H1 (cell line): ENCODE results near the gene KIAA1755. TPM values are rescaled to one million over a fixed set of nuclear protein-coding genes. Genes with fewer than 3 reads are reported as not detected.

Experiments
- CTCF ChIA-PET: fragments of 300-600 bp; sonication (Branson Sonifier 250); formaldehyde crosslinking; loops from one replicate; lab custom pipeline; 2021; ENCODE audit not compliant: partially characterized antibody; lab: Charles Lee
- POLR2A ChIA-PET: fragments of 300-600 bp; sonication (Branson Sonifier 250); formaldehyde crosslinking; loops from one replicate; lab custom pipeline; 2021; ENCODE audit warnings: inconsistent platforms; ENCODE audit not compliant: partially characterized antibody; lab: Charles Lee
- DNase-seq, 2 experiments: peaks; one replicate each; pipeline versions ENCODE4 v3.0.0 to v3.0.0-alpha.2; 2010 to 2022; ENCODE audit warnings: low spot score in 2 of 2, low read depth in 1 of 2, mixed read lengths in 1 of 2
- FAIRE-seq: peaks from 2 replicates; lab custom pipeline; 2011; peaks lifted over from hg19 to GRCh38; lab: Jason Lieb, UNC
- H2AFZ ChIP-seq: 2 replicates; pipeline ENCODE4 v1.8.1; 2012; ENCODE audit warnings: low read length, inconsistent platforms
- H2AK5ac ChIP-seq: 2 replicates; pipeline ENCODE4 v1.6.1; 2013; ENCODE audit warnings: low read depth, low read length
- H2BK120ac ChIP-seq: replicated peaks from 2 replicates; pipeline ENCODE3; 2013; ENCODE audit warnings: low read depth, low read length, inconsistent platforms
- H2BK12ac ChIP-seq: 2 replicates; pipeline ENCODE4 v1.6.1; 2013; ENCODE audit warnings: low read depth, low read length
- H2BK15ac ChIP-seq: 2 replicates; pipeline ENCODE4 v1.6.1; 2013; ENCODE audit warnings: low read length
- H2BK20ac ChIP-seq: 2 replicates; pipeline ENCODE4 v1.6.1; 2013; ENCODE audit warnings: low read length
- H2BK5ac ChIP-seq: 2 replicates; pipeline ENCODE4 v1.6.1; 2013; ENCODE audit warnings: low read depth, low read length
- H3K14ac ChIP-seq: 2 replicates; pipeline ENCODE4 v1.6.1; 2013; ENCODE audit warnings: inconsistent platforms; ENCODE audit not compliant: insufficient read length
- H3K18ac ChIP-seq: 2 replicates; pipeline ENCODE4 v1.6.1; 2013; ENCODE audit warnings: low read length; ENCODE audit errors: extremely low read depth
- H3K23ac ChIP-seq: 2 replicates; pipeline ENCODE4 v1.6.1; 2013; ENCODE audit warnings: inconsistent platforms; ENCODE audit not compliant: insufficient read length
- H3K23me2 ChIP-seq: 2 replicates; pipeline ENCODE4 v1.6.1; 2013; ENCODE audit warnings: low read depth, low read length
- H3K27ac ChIP-seq: 2 replicates; pipeline ENCODE4 v1.6.1; 2011; ENCODE audit warnings: low read depth, low read length, inconsistent platforms
- H3K27me3 ChIP-seq, 4 experiments: replicated peaks in 1 of 4; 1 replicate in 1 of 4; 2 replicates in 3 of 4; pipeline versions ENCODE4 v1.6.1 to v1.8.1; 2011 to 2013; ENCODE audit warnings: low read length in 3 of 4, mild to moderate bottlenecking in 3 of 4, inconsistent platforms in 2 of 4, mixed read lengths in 2 of 4, moderate library complexity in 1 of 4; ENCODE audit not compliant: control insufficient read depth in 3 of 4, insufficient read depth in 3 of 4; ENCODE audit errors: extremely low read depth in 1 of 4
- H3K36me3 ChIP-seq, 4 experiments: 2 replicates each; pipeline versions ENCODE4 v1.6.1 to v1.8.1; 2011 to 2013; ENCODE audit warnings: mild to moderate bottlenecking in 4 of 4, low read length in 3 of 4, moderate library complexity in 2 of 4, control low read depth in 1 of 4, inconsistent platforms in 1 of 4; ENCODE audit not compliant: insufficient read depth in 4 of 4, control insufficient read depth in 2 of 4
- H3K4ac ChIP-seq: replicated peaks from 2 replicates; pipeline ENCODE3; 2013; ENCODE audit warnings: low read length, low read depth, mixed read lengths, inconsistent platforms; ENCODE audit not compliant: insufficient read length
- H3K4me1 ChIP-seq, 4 experiments: replicated peaks in 1 of 4; 1 replicate in 1 of 4; 2 replicates in 3 of 4; pipeline versions ENCODE4 v1.6.1 to v1.8.1; 2011 to 2013; ENCODE audit warnings: low read length in 3 of 4, inconsistent platforms in 2 of 4, mixed read lengths in 1 of 4; ENCODE audit not compliant: insufficient read depth in 4 of 4, control insufficient read depth in 3 of 4
- H3K4me2 ChIP-seq, 2 experiments: 2 replicates each; pipeline versions ENCODE4 v1.6.1 to v1.8.1; 2011 to 2013; ENCODE audit warnings: low read depth in 2 of 2, low read length in 2 of 2, control low read depth in 1 of 2, inconsistent platforms in 1 of 2, mild to moderate bottlenecking in 1 of 2; ENCODE audit not compliant: insufficient read depth in 1 of 2
- H3K4me3 ChIP-seq, 4 experiments: fragments of 200-600, 300-600 bp in 1 of 4; sonication (generic), shearing (Covaris generic), sonication (Bioruptor Twin) in 1 of 4; 2 replicates each; pipeline versions ENCODE4 v1.5.1 to v1.8.1; 2011 to 2016; ENCODE audit warnings: low read length in 4 of 4, low read depth in 3 of 4, control low read depth in 2 of 4, inconsistent platforms in 2 of 4, mild to moderate bottlenecking in 2 of 4, mixed read lengths in 1 of 4, moderate library complexity in 1 of 4; ENCODE audit not compliant: insufficient read depth in 2 of 4; ENCODE audit errors: extremely low read depth in 1 of 4
- H3K56ac ChIP-seq: replicated peaks from 2 replicates; pipeline ENCODE3; 2013; ENCODE audit warnings: low read depth, mild to moderate bottlenecking, mixed read lengths, low read length, inconsistent platforms; ENCODE audit not compliant: insufficient read length
- H3K79me1 ChIP-seq: 2 replicates; pipeline ENCODE4 v1.6.1; 2013; ENCODE audit warnings: low read depth, low read length, control low read depth
- H3K79me2 ChIP-seq, 2 experiments: 2 replicates each; pipeline versions ENCODE4 v1.6.1 to v1.8.1; 2012 to 2013; ENCODE audit warnings: low read length in 2 of 2, mild to moderate bottlenecking in 2 of 2, inconsistent platforms in 1 of 2; ENCODE audit not compliant: insufficient read depth in 2 of 2, control insufficient read depth in 1 of 2
- H3K9ac ChIP-seq, 4 experiments: replicated peaks in 1 of 4; 1 replicate in 1 of 4; 2 replicates in 3 of 4; pipeline versions ENCODE4 v1.6.1 to v1.8.1; 2011 to 2013; ENCODE audit warnings: low read depth in 3 of 4, low read length in 3 of 4, control low read depth in 2 of 4, mild to moderate bottlenecking in 2 of 4, moderate library complexity in 2 of 4, inconsistent platforms in 1 of 4; ENCODE audit errors: extremely low read depth in 1 of 4
- H3K9me3 ChIP-seq, 2 experiments: 2 replicates each; pipeline versions ENCODE4 v1.6.1 to v1.8.1; 2012 to 2013; ENCODE audit warnings: mild to moderate bottlenecking in 2 of 2, moderate library complexity in 2 of 2, control low read depth in 1 of 2, inconsistent platforms in 1 of 2, low read depth in 1 of 2, low read length in 1 of 2, mixed read lengths in 1 of 2; ENCODE audit not compliant: insufficient read depth in 2 of 2
- H4K20me1 ChIP-seq, 2 experiments: replicated peaks in 1 of 2; 2 replicates each; pipeline versions ENCODE3 to v1.8.1; 2011 to 2013; ENCODE audit warnings: inconsistent platforms in 2 of 2, low read length in 2 of 2, mild to moderate bottlenecking in 1 of 2; ENCODE audit not compliant: insufficient read depth in 2 of 2, control insufficient read depth in 1 of 2
- H4K5ac ChIP-seq: 2 replicates; pipeline ENCODE4 v1.6.1; 2013; ENCODE audit warnings: low read length, low read depth, mixed read lengths, inconsistent platforms; ENCODE audit not compliant: insufficient read length
- H4K8ac ChIP-seq: 2 replicates; pipeline ENCODE4 v1.8.0; 2013; ENCODE audit warnings: mild to moderate bottlenecking, moderate library complexity, low read length, inconsistent platforms; ENCODE audit not compliant: insufficient read depth; ENCODE audit errors: extremely low read depth
- H4K91ac ChIP-seq: replicated peaks from 2 replicates; pipeline ENCODE3; 2013; ENCODE audit warnings: low read length, mixed read lengths, inconsistent platforms; ENCODE audit not compliant: insufficient read length
- ATF3 ChIP-seq: IDR thresholded peaks from 2 replicates; pipeline ENCODE4 v1.6.1; 2011; ENCODE audit warnings: low read depth, mild to moderate bottlenecking, low read length; ENCODE audit not compliant: insufficient read depth
- CBX5 ChIP-seq: fragments of 300-800, 300-1000 bp; sonication (generic); IDR thresholded peaks from 2 replicates; pipeline ENCODE4 v1.7.1; 2016; ENCODE audit warnings: antibody characterized with exemption, low read length, low read depth
- HDAC6 ChIP-seq: IDR thresholded peaks from one replicate; pipeline ENCODE4 v1.7.1; 2012; ENCODE audit warnings: low read depth, mild to moderate bottlenecking, inconsistent platforms, low read length, moderate library complexity
- KDM4A ChIP-seq: IDR thresholded peaks from one replicate; pipeline ENCODE4 v1.7.1; 2012; ENCODE audit warnings: low read depth, mild to moderate bottlenecking, moderate library complexity, low read length, inconsistent platforms; ENCODE audit not compliant: severe bottlenecking
- KDM5A ChIP-seq: fragments of 200-600 bp; IDR thresholded peaks from 2 replicates; pipeline ENCODE4 v1.7.1; 2012; ENCODE audit warnings: mild to moderate bottlenecking, low read length, inconsistent platforms, mixed read lengths
- POLR2AphosphoS5 ChIP-seq: IDR thresholded peaks from 2 replicates; pipeline ENCODE4 v1.6.1; 2011; ENCODE audit warnings: low read depth, low read length
- SAP30 ChIP-seq: fragments of 300-600 bp; sonication (generic); IDR thresholded peaks from 2 replicates; pipeline ENCODE4 v1.7.1; 2012; ENCODE audit warnings: low read length, moderate library complexity, mild to moderate bottlenecking, inconsistent platforms; ENCODE audit not compliant: insufficient read depth, insufficient replicate concordance
- SP2 ChIP-seq: IDR thresholded peaks from 2 replicates; pipeline ENCODE4 v1.6.1; 2012; ENCODE audit warnings: mild to moderate bottlenecking, low read length, inconsistent platforms
- SP4 ChIP-seq: IDR thresholded peaks from 2 replicates; pipeline ENCODE4 v1.6.1; 2012; ENCODE audit warnings: low read length, inconsistent platforms
- TAF7 ChIP-seq: optimal IDR thresholded peaks from 2 replicates; pipeline ENCODE3; 2011; ENCODE audit warnings: low read depth, mild to moderate bottlenecking, inconsistent platforms, low read length, moderate library complexity, borderline replicate concordance
- YY1 ChIP-seq: IDR thresholded peaks from 2 replicates; pipeline ENCODE4 v1.6.1; 2011; ENCODE audit warnings: low read depth, mild to moderate bottlenecking, low read length
- WGBS, 2 experiments: shearing (Covaris generic) in 1 of 2; methylation state at CpG; one replicate each; pipeline versions ENCODE4 v1.1.6 to v1.1.7; 2013 to 2015; ENCODE audit warnings: low lambda C conversion rate in 2 of 2, mixed read lengths in 2 of 2, inconsistent platforms in 1 of 2, low coverage in 1 of 2, missing lambda C conversion rate in 1 of 2; ENCODE audit not compliant: insufficient replicate concordance in 2 of 2, insufficient coverage in 1 of 2, insufficient read length in 1 of 2; ENCODE audit errors: extremely low coverage in 1 of 2, missing lambda C conversion rate in 1 of 2; 5-methylcytosine and 5-hydroxymethylcytosine counted together
- polyA plus RNA-seq, 7 experiments: library from polyadenylated mRNA; depleted of rRNA in 3 of 7; stranded (reverse) in 5 of 7; unstranded in 2 of 7; fragments of >200 nt in 5 of 7; fragments of 200-250 nt in 2 of 7; gene quantifications; 1 replicate in 5 of 7; 2 replicates in 1 of 7; 4 replicates in 1 of 7; pipeline versions ENCODE4 v1.2.1 to v1.2.3, GENCODE V29; 2011 to 2013; ENCODE audit warnings: missing spikeins in 2 of 7, mixed read lengths in 2 of 7
- total RNA-seq: library from RNA; stranded (reverse); fragmentation: NEBNext Ultra II Directional; extraction: Animal tissue kit (Norgen Biotek cat#: 25700); gene quantifications from 2 replicates; pipeline ENCODE4 v1.2.1, GENCODE V29; 2021

The KIAA1755 gene
- total and polyA plus RNA-seq, 2 of the 8 experiments (the other 6 are each of a cell fraction or from before 2014, with no cell fraction given) = 0.23 TPM; not detected in 1

GRCh38 chr20:38190936-38191371 is 69.6 kb downstream of the KIAA1755 start:
- H3K4me1 ChIP-seq = no peaks in the 10 kb centered on the region
- no peak overlapping the region for H3K4me3 ChIP-seq
- no peak overlapping the region for H2AFZ ChIP-seq
- H3K23ac ChIP-seq = no peak overlapping the region
- peaks cover 2% of the 10 kb centered on the region; the same call in 1 of the 2 replicates for H3K23me2 ChIP-seq
- FAIRE-seq = no peak
- 86% methylated on average over 3 of the region's 3 CpGs; no CpG with 5 or more reads in 1 of the 2 experiments for WGBS, 2 experiments
- H2BK5ac ChIP-seq = no peak overlapping the region
- H3K9me3 ChIP-seq = no peaks in the 10 kb centered on the region
- no peak overlapping the region for H3K4me2 ChIP-seq
- H3K79me2 ChIP-seq = no peaks in the 10 kb centered on the region
- no peak overlapping the region for H3K14ac ChIP-seq
- H4K20me1 ChIP-seq = no peaks in the 10 kb centered on the region
- no peak overlapping the region for H4K91ac ChIP-seq
- no peak overlapping the region for H3K56ac ChIP-seq
- H2BK15ac ChIP-seq = no peak overlapping the region
- no peaks in the 10 kb centered on the region for H3K27me3 ChIP-seq
- POLR2A ChIA-PET = no interaction called here
- no peaks in the 10 kb centered on the region for H3K36me3 ChIP-seq
- CTCF ChIA-PET = interaction anchor here (0.7 to 8.5 kb wide), 11 partner anchors 15 to 410 kb away, joined by 3 to 64 read pairs (median 4); partner anchors contain the start of gene TGM2
- no peak overlapping the region for H2BK20ac ChIP-seq
- H4K5ac ChIP-seq = no peak overlapping the region
- H2AK5ac ChIP-seq = no peak overlapping the region
- no peak overlapping the region for H3K27ac ChIP-seq
- no peak overlapping the region for H2BK120ac ChIP-seq
- H2BK12ac ChIP-seq = no peak overlapping the region
- H3K79me1 ChIP-seq = no peaks in the 10 kb centered on the region
- no peak overlapping the region for H3K4ac ChIP-seq
- H3K9ac ChIP-seq = no peak overlapping the region
- H3K18ac ChIP-seq = no peak overlapping the region
- DNase-seq = no peak
- no peak overlapping the region for H4K8ac ChIP-seq
- no peak for TF ChIP-seq SAP30
- TF ChIP-seq KDM5A = no peak
- no peak for TF ChIP-seq ATF3
- no peak for TF ChIP-seq CBX5
- no peak for TF ChIP-seq KDM4A
- no peak for TF ChIP-seq POLR2AphosphoS5
- TF ChIP-seq HDAC6 = no peak
- no peak for TF ChIP-seq TAF7
- TF ChIP-seq YY1 = no peak
- no peak for TF ChIP-seq SP4
- no peak for TF ChIP-seq SP2
